Measurements from ENCODE around the gene RNF44.

The RNF44 gene

DNA sequence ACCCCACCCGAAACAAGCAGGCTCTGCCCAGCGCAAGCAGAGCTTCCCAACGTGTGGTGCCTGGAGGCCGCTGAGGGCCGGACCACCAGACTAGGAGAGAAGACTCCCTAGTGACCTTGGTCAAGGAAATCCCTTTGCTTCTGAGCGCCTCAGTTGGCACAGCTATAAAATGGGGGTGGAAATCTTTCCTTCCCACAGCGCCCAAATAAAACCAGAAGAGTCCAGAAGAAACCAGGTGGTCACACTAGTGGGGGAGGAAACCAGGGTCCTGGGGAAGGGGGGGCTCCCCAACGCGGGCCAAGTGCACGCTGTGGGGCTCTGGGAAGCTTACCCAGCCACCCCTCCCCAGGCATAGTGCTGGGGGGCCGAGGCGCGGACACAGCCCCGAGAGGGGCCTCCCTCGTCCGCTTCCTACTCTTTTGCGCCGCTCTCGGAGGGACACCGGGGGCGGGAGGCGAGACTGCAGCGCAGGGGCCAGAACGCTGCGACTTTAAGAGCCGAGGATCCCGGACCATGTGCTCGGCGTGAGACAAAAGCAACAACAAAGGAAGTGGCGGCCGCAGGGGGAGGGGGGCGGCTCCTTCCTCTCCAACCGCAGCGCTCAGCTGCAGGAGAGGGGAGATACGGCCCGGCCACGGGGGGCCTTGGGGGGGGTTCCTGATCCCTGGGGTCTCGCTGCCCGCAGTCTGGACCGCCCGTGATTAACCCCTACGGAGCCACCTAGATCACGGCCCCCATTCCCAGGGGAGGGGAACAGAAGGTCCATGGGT lies 885 bp downstream of the RNF44 start:
- Mint-ChIP-seq H3K36me3 (ENCODE audit: low read depth) (peaks cover 57% of the 10 kb centered on the region), H3K4me3 (peak overlapping the region; percentile 94)

DNA sequence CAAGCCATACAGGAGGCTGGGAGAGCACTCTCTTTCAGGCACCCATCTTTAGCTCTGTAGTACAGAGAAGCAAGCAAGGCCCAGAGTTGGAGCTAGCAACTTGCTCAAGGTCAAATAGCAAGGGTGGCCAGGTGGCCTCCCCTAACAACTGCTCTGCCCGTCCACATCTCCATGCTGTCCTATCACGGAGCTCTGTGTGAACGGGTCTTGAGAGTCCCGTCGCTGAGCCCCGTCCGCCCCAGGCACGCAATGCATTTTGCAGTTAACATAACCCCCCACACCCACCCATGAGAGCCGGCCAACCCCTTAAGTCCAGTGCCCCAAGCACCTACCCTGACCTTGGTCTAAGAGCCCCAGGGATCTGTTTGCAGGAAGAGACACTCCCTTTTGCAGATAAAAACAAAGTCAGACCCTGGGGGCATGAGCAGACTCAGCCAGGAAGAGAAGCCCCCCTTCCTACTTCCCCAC lies 1.5 kb downstream of the RNF44 start:
- intact Hi-C loops (cut with micrococcal nuclease), result loop anchor here (1.0 to 10.0 kb wide), 4 partner anchors 39 to 151 kb away; partner anchors contain the start of genes CLTB, FAF2, HIGD2A and NOP16
- H3K4me1 Mint-ChIP-seq (ENCODE audit: low read depth), result peaks cover 66% of the 10 kb centered on the region

More for the DNA sequence above, 885 bp downstream of the RNF44 start:
- intact Hi-C loops (cut with micrococcal nuclease), result loop anchor here (5.0 to 10.0 kb wide), 3 partner anchors 89 to 152 kb away; partner anchors contain the start of genes CLTB, FAF2, HIGD2A and NOP16
- Mint-ChIP-seq H3K9me3 (no peaks in the 10 kb centered on the region), H3K4me1 (ENCODE audit: low read depth) (peaks cover 68% of the 10 kb centered on the region), H3K27me3 (no peaks in the 10 kb centered on the region), H3K27ac (peak overlapping the region; percentile 96)

GRCh38 chr5:176535101-176535663 lies 2.0 kb downstream of the RNF44 start:
- Mint-ChIP-seq H3K4me1 (ENCODE audit: low read depth) (peaks cover 61% of the 10 kb centered on the region), H3K9me3 (no peaks in the 10 kb centered on the region), H3K36me3 (ENCODE audit: low read depth) (peaks cover 69% of the 10 kb centered on the region), H3K4me3 (peak overlapping the region; percentile 94), H3K27ac (peak overlapping the region; percentile 96), H3K27me3 (no peaks in the 10 kb centered on the region)
- intact Hi-C loops (cut with micrococcal nuclease), result loop anchor here (1.0 to 10.0 kb wide), 4 partner anchors 39 to 150 kb away; partner anchors contain the start of genes CLTB, FAF2, HIGD2A and NOP16

More for the DNA sequence above, 1.5 kb downstream of the RNF44 start:
- Mint-ChIP-seq H3K36me3 (ENCODE audit: low read depth) (peaks cover 64% of the 10 kb centered on the region), H3K27ac (peak overlapping the region; percentile 96), H3K27me3 (no peaks in the 10 kb centered on the region), H3K4me3 (peak overlapping the region; percentile 94), H3K9me3 (no peaks in the 10 kb centered on the region)

- peak overlapping the region; percentile 96 for H3K27ac Mint-ChIP-seq
- intact Hi-C loops (cut with micrococcal nuclease), result loop anchor here (1.0 to 10.0 kb wide), 4 partner anchors 40 to 150 kb away; partner anchors contain the start of genes CLTB, FAF2, HIGD2A and NOP16
- H3K9me3 Mint-ChIP-seq, result no peaks in the 10 kb centered on the region
- H3K4me3 Mint-ChIP-seq, result peak overlapping the region; percentile 94
- H3K36me3 Mint-ChIP-seq (ENCODE audit: low read depth), result peaks cover 74% of the 10 kb centered on the region
- peaks cover 59% of the 10 kb centered on the region for H3K4me1 Mint-ChIP-seq (ENCODE audit: low read depth)
- no peaks in the 10 kb centered on the region for H3K27me3 Mint-ChIP-seq
Measured at GRCh38 chr5:176534640-176535039, 2.6 kb downstream of the RNF44 start.

DNA sequence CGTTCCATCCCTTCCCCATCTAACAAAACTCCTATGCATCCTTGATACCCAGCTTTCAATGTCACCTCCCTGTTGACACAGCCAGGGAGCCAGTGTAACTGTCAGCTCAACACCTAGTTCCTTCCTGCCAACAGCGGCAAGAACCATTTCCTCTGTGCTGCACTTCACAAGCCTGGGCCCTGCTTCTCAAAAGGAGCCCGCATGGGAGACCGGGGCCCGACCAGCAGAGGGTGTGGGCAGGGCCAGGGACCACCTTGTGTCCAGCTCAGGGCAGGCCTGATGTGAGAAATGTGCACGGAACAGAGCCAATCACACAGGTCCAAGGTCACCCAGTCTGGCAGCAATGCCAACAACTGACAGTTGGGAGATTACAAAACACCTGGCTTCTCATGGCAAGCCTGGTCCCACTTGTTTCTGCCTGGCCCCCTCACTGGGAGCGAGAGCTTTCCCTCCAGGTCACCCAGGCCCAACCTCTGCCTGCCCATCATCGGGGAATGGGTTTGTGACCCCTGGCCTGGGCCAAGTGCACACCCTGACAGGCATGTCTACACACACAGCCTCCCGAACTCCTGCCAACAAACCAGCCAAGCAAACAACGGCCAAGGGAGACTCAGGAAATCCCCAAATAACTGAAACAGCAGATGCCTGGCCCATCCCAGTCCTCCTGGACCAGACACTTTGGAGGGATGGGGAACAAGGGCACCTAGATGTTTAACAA lies 3.1 kb downstream of the RNF44 start:
- intact Hi-C loops (cut with micrococcal nuclease), result loop anchor here (10.0 kb wide), 2 partner anchors 119 to 149 kb away; partner anchors contain the start of genes CLTB, HIGD2A and NOP16
- Mint-ChIP-seq H3K27me3 (no peaks in the 10 kb centered on the region), H3K9me3 (no peaks in the 10 kb centered on the region), H3K36me3 (ENCODE audit: low read depth) (peaks cover 80% of the 10 kb centered on the region), H3K4me3 (peak overlapping the region; percentile 94), H3K27ac (peak overlapping the region; percentile 96), H3K4me1 (ENCODE audit: low read depth) (peaks cover 54% of the 10 kb centered on the region)

DNA sequence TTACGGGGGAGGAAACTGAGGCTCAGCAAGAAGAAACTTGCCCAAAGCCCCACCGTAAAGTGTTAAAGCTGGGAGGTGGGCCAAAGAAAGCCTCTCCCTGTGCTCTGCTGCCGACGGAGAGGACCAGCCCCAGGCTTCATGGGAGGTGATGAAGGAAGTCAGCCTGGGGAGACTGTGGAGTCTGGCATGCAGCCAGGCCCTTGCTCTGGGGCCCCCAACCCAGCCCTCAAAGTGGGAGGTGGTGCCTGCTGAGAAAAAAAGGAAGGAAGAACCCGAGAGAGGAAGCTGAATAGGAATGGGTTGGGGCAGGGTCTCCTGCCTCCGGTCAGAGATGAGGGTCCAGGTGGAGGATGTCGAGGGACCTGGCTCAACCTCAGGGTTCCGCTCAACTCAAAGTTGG lies 3.8 kb downstream of the RNF44 start:
- peaks cover 50% of the 10 kb centered on the region for H3K4me1 Mint-ChIP-seq (ENCODE audit: low read depth)
- H3K27me3 Mint-ChIP-seq, result no peaks in the 10 kb centered on the region
- H3K27ac Mint-ChIP-seq, result peak overlapping the region; percentile 96
- H3K4me3 Mint-ChIP-seq, result peak overlapping the region; percentile 94
- intact Hi-C loops (cut with micrococcal nuclease), result loop anchor here (10.0 kb wide), 2 partner anchors 119 to 149 kb away; partner anchors contain the start of genes CLTB, HIGD2A and NOP16
- no peaks in the 10 kb centered on the region for H3K9me3 Mint-ChIP-seq
- peaks cover 87% of the 10 kb centered on the region for H3K36me3 Mint-ChIP-seq (ENCODE audit: low read depth)

- peaks cover 44% of the 10 kb centered on the region for H3K4me1 Mint-ChIP-seq (ENCODE audit: low read depth)
Measured at GRCh38 chr5:176532795-176533194, 4.4 kb downstream of the RNF44 start.

GRCh38 chr5:176531902-176532493 lies 5.2 kb downstream of the RNF44 start:
- H3K4me1 Mint-ChIP-seq (ENCODE audit: low read depth), result peaks cover 44% of the 10 kb centered on the region
- H3K9me3 Mint-ChIP-seq, result no peaks in the 10 kb centered on the region
- intact Hi-C loops (cut with micrococcal nuclease), result loop anchor here (10.0 kb wide), 2 partner anchors 117 to 147 kb away; partner anchors contain the start of genes CLTB, HIGD2A and NOP16
- no peak overlapping the region for H3K4me3 Mint-ChIP-seq
- no peak overlapping the region for H3K27ac Mint-ChIP-seq
- H3K36me3 Mint-ChIP-seq (ENCODE audit: low read depth), result peaks cover 93% of the 10 kb centered on the region
- no peaks in the 10 kb centered on the region for H3K27me3 Mint-ChIP-seq

More at GRCh38 chr5:176532795-176533194, 4.4 kb downstream of the RNF44 start:
- Mint-ChIP-seq H3K4me3 (peak overlapping the region; percentile 94), H3K27ac (peak overlapping the region; percentile 96), H3K36me3 (ENCODE audit: low read depth) (peaks cover 93% of the 10 kb centered on the region), H3K9me3 (no peaks in the 10 kb centered on the region), H3K27me3 (no peaks in the 10 kb centered on the region)
- intact Hi-C loops (cut with micrococcal nuclease), result loop anchor here (10.0 kb wide), 2 partner anchors 118 to 148 kb away; partner anchors contain the start of genes CLTB, HIGD2A and NOP16

DNA sequence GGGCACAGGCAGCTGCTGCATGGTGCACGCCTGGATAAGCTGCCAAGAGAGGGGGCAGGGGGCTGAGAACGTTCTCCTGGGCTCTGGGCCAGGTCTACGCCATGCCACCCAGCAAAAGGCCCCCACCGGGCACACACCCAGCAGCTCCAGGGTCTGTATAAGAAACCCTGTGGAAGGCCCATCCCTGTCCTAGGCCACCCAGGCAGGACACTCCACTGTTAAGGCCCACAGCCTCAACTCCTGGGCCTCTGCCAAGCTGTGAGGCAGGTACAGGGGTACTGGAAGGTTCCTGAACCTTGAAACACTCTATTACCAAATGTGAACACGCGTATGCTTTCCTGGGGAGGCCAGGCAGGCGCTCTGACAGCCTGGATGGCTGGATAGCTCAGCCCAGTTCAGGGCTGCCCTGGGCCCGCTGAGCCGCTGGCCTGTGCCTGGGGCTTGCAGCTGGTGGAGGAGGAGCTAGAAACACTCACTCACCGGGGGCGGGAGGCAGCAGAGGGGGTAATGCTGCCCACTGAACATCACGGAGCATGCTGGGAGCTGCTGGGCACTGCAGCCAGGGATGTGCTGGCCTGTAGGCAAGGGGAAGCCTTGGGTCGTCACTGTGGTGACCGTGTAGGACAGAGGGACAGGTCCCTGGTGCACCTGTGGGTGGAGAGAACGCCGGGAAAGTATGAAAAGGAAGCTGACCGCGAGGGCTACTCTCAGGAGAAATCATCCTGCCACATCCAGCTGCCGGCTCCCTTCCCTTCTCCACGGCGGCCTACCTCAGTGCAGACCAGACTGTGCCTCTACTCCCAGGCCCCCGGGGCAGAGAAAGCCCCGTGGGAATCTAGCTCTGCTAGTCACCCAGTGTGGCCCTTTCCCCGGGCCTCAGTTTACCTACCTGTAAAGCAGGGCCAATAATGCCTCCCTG lies 6.0 kb downstream of the RNF44 start:
- H3K27ac Mint-ChIP-seq, result no peak overlapping the region
- peaks cover 90% of the 10 kb centered on the region for H3K36me3 Mint-ChIP-seq (ENCODE audit: low read depth)
- intact Hi-C loops (cut with micrococcal nuclease), result loop anchor here (10.0 kb wide), 2 partner anchors 116 to 146 kb away; partner anchors contain the start of genes CLTB, HIGD2A and NOP16
- no peaks in the 10 kb centered on the region for H3K27me3 Mint-ChIP-seq
- no peak overlapping the region for H3K4me3 Mint-ChIP-seq
- H3K9me3 Mint-ChIP-seq, result no peaks in the 10 kb centered on the region
- peaks cover 44% of the 10 kb centered on the region for H3K4me1 Mint-ChIP-seq (ENCODE audit: low read depth)

- H3K4me3 Mint-ChIP-seq, result no peak overlapping the region
- intact Hi-C loops (cut with micrococcal nuclease), result loop anchor here (10.0 kb wide), 2 partner anchors 116 to 146 kb away; partner anchors contain the start of genes CLTB, HIGD2A and NOP16
- no peak overlapping the region for H3K27ac Mint-ChIP-seq
- H3K36me3 Mint-ChIP-seq (ENCODE audit: low read depth), result peaks cover 83% of the 10 kb centered on the region
- H3K9me3 Mint-ChIP-seq, result no peaks in the 10 kb centered on the region
- peaks cover 44% of the 10 kb centered on the region for H3K4me1 Mint-ChIP-seq (ENCODE audit: low read depth)
- H3K27me3 Mint-ChIP-seq, result no peaks in the 10 kb centered on the region
Measured at GRCh38 chr5:176530393-176530982, 6.7 kb downstream of the RNF44 start.

DNA sequence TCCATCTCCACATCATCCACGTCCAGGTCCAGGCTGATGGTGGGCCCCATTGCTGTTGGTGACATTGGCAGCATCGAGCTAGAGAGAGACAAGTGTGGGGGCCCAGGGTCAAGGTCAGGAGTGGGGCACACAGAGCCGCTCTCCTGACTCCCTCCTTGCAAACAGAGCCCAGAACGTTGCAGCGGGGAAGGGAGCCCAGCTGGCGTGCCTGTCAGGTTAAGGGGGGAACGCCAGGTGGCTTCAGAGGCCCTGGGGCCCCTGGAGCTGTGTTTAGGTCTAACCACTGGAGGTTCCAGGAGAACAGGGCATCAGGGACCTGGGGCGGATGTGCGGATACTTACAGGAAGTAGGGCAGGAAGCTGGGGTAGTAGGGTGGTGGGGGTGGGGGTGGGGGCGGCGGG lies 7.5 kb downstream of the RNF44 start:
- no peaks in the 10 kb centered on the region for H3K27me3 Mint-ChIP-seq
- H3K4me3 Mint-ChIP-seq, result no peak overlapping the region
- H3K9me3 Mint-ChIP-seq, result no peaks in the 10 kb centered on the region
- H3K27ac Mint-ChIP-seq, result no peak overlapping the region
- intact Hi-C loops (cut with micrococcal nuclease), result loop anchor here (10.0 kb wide), 2 partner anchors 115 to 145 kb away; partner anchors contain the start of genes CLTB, HIGD2A and NOP16
- H3K4me1 Mint-ChIP-seq (ENCODE audit: low read depth), result peaks cover 38% of the 10 kb centered on the region
- peaks cover 76% of the 10 kb centered on the region for H3K36me3 Mint-ChIP-seq (ENCODE audit: low read depth)

Measured in dendritic cell treated with granulocyte-macrophage colony-stimulating factor and Interleukin-4, amounts not matched to agents 40 ng/mL and 50 ng/mL, for 4 days (primary cell).